Peyer's patch (tissue), 4 donors: Measurements from ENCODE around the gene COL8A1. TPM values are rescaled to one million over a fixed set of nuclear protein-coding genes. Genes with fewer than 3 reads are reported as not detected.

Experiments used
- DNase-seq, 3 donors: peaks; one replicate each; pipeline ENCODE4 v3.0.0-alpha.2; 2017 to 2019
- H3K27ac ChIP-seq, 4 donors: fragments of 200-600 bp; sonication (generic); one replicate each; pipeline ENCODE4 v1.5.1; 2016 to 2019
- H3K27me3 ChIP-seq, 2 donors: fragments of 200-600 bp; sonication (generic); one replicate each; pipeline ENCODE4 v1.5.1; 2019
- H3K36me3 ChIP-seq, 3 donors: fragments of 200-600 bp; sonication (generic); one replicate each; pipeline ENCODE4 v1.5.1; 2016 to 2019
- H3K4me1 ChIP-seq, 4 donors: fragments of 200-600 bp; sonication (generic); one replicate each; pipeline ENCODE4 v1.5.1; 2016 to 2019
- H3K4me3 ChIP-seq, 4 donors: fragments of 200-600 bp; sonication (generic); 1 replicate in 3 of 4; 2 replicates in 1 of 4; pipeline ENCODE4 v1.5.1; 2016 to 2019; ENCODE audit warnings: mild to moderate bottlenecking in 1 of 4
- H3K9me3 ChIP-seq, 4 donors: fragments of 200-600 bp; sonication (generic); one replicate each; pipeline ENCODE4 v1.5.1; 2016 to 2019; ENCODE audit warnings: mild to moderate bottlenecking in 1 of 4
- POLR2A ChIP-seq, 2 donors: fragments of 450-650 bp; IDR thresholded peaks; one replicate each; pipeline ENCODE4 v1.5.1; 2017; ENCODE audit warnings: antibody characterized with exemption in 2 of 2, mild to moderate bottlenecking in 2 of 2, moderate library complexity in 2 of 2
- total RNA-seq, 4 donors: library from RNA; depleted of rRNA; stranded (reverse); fragments of >200 nt; gene quantifications; one replicate each; pipeline ENCODE4 v1.1.0, GENCODE V29; 2016
- TF ChIP-seq, protein P1 (sequence below), 6 experiments: fragments of 450-650 bp in 4 of 6; fragments of 200-600 bp in 2 of 6; sonication (generic) in 1 of 6; IDR thresholded peaks; one replicate each; pipeline ENCODE4 v1.5.1; 2017 to 2019; ENCODE audit warnings: antibody characterized with exemption in 6 of 6, mild to moderate bottlenecking in 3 of 6, moderate library complexity in 1 of 6

Gene COL8A1
- total RNA-seq, 4 donors from 2014 or later, result 2.3 to 5.3 (median 3.3) TPM; not detected in 1

DNA sequence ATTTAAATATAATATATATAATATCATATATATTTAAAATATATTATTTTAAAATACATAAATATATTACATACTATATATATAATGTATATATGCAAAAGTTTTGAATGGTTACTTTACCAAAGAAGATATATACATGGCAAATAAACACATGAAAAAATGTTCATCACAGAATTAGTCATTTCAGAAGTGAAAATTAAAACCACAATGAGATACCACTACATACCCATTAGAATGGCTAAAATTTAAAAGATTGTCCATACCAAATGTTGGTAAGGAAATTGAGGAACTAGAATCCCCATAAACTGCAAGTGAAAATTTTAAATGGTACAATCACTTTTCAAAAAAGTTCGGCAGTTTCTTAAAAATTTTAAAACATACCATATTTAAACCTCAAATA is 23.6 kb upstream of the COL8A1 start:
- TF ChIP-seq, protein P1, sequence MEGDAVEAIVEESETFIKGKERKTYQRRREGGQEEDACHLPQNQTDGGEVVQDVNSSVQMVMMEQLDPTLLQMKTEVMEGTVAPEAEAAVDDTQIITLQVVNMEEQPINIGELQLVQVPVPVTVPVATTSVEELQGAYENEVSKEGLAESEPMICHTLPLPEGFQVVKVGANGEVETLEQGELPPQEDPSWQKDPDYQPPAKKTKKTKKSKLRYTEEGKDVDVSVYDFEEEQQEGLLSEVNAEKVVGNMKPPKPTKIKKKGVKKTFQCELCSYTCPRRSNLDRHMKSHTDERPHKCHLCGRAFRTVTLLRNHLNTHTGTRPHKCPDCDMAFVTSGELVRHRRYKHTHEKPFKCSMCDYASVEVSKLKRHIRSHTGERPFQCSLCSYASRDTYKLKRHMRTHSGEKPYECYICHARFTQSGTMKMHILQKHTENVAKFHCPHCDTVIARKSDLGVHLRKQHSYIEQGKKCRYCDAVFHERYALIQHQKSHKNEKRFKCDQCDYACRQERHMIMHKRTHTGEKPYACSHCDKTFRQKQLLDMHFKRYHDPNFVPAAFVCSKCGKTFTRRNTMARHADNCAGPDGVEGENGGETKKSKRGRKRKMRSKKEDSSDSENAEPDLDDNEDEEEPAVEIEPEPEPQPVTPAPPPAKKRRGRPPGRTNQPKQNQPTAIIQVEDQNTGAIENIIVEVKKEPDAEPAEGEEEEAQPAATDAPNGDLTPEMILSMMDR (IDR thresholded peaks at IDR 0.05), result no peak
- no peak for TF ChIP-seq POLR2A (IDR thresholded peaks at IDR 0.05)
- no peak overlapping the region for H3K27ac ChIP-seq
- no peak for DNase-seq

DNA sequence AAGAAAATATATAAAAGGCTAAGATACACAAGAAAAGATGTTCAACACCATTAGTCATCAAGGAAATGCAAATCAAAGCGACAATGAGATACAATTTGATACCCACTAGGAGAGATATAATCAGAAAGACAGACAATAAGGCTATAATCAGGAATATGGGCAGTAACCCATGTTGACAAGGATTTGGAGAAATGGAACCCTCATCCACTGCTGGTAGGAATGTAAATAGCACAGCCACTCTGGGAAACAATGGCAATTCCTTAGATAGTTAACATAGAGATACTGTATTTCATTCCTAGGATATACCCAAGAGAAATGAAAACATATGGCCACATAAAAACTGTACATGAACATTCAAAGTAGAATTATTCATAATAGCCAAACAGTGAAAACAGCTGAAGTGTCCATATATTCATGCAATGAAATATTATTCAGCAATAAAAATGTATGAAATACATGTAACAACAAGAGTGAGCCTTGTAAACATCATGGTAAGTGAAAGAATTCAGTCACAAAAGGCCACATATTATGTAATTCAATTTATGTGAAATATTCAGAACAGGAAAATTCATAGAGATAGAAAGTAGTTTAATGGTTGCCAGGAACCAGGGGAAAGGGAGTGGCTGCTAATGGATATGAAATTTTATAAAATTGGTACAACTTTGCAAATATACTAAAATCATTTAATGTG is 18.2 kb upstream of the COL8A1 start:
- no peaks in the 10 kb centered on the region for H3K9me3 ChIP-seq
- DNase-seq, result no peak
- no peak overlapping the region for H3K27ac ChIP-seq
- H3K4me3 ChIP-seq, result no peak overlapping the region
- no peaks in the 10 kb centered on the region for H3K36me3 ChIP-seq
- H3K27me3 ChIP-seq, result no peaks in the 10 kb centered on the region
- no peaks in the 10 kb centered on the region for H3K4me1 ChIP-seq
- TF ChIP-seq POLR2A (IDR thresholded peaks at IDR 0.05), result no peak
- TF ChIP-seq, protein P1 (IDR thresholded peaks at IDR 0.05), result no peak

More for the DNA sequence above, 23.6 kb upstream of the COL8A1 start:
- Histone ChIP-seq H3K4me1 (no peaks in the 10 kb centered on the region), H3K27me3 (no peaks in the 10 kb centered on the region), H3K9me3 (no peaks in the 10 kb centered on the region), H3K4me3 (no peak overlapping the region), H3K36me3 (no peaks in the 10 kb centered on the region)

DNA sequence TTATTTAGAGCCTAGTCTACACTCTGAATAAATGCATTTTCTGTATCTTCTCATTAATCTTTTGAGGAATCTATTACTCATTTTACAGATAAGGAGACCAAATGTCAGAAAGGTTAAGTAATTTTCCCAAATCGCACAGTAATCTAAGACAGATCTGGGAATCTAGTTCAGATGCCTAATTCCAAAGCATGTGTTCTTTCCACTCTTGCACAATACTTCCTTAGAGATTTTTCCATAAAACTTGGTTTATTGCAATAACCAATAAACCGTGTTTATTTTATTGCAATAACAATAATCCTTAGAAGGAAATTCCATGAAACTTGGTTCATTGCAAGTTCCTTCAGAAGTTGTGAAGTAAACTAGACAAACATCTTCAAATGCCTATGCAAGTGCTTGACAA is 17.4 kb upstream of the COL8A1 start:
- H3K4me3 ChIP-seq, result no peak overlapping the region
- no peak overlapping the region for H3K27ac ChIP-seq
- no peaks in the 10 kb centered on the region for H3K9me3 ChIP-seq
- H3K4me1 ChIP-seq, result no peaks in the 10 kb centered on the region
- no peak for TF ChIP-seq POLR2A (IDR thresholded peaks at IDR 0.05)
- TF ChIP-seq, protein P1 (IDR thresholded peaks at IDR 0.05), result no peak
- no peak for DNase-seq
- H3K27me3 ChIP-seq, result no peaks in the 10 kb centered on the region
- H3K36me3 ChIP-seq, result no peaks in the 10 kb centered on the region

DNA sequence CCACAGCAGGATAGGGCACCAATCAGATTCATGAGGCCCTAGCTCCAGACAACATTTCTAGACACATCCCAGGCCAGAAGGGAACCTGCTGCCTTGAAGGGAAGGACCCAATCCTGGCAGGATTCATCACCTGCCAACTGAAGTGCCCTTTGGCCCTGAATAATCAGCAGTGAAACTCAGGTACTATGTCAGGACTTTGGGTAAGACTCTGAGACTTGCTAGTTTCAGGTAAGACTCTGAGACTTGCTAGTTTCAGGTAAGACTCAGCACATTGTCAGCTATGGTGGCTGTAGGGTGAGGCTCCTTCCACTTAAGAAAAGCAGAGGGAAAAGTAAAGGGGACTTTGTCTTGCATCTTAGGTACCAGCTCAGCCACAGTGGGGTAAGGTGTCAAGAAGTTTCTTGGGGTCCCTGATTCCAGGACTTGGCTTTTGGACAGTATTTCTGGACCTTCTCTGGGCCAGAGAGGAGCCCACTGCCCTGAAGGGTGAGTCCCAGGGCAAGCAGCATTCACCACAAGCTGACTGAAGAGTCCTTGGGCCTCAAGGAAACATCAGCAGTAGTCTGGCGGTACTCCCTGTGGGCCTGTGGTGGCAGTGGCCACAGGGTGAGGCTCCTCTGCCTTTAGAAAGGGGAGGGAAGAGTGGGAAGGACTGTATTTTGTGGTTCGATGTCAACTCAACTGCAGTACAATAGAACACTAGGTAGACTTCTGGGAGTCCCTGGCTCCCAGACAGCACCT is 13.7 kb upstream of the COL8A1 start:
- TF ChIP-seq, protein P1 (IDR thresholded peaks at IDR 0.05), result no peak
- no peak for TF ChIP-seq POLR2A (IDR thresholded peaks at IDR 0.05)
- no peak overlapping the region for H3K27ac ChIP-seq
- H3K9me3 ChIP-seq, result no peaks in the 10 kb centered on the region
- no peaks in the 10 kb centered on the region for H3K4me1 ChIP-seq
- H3K36me3 ChIP-seq, result no peaks in the 10 kb centered on the region
- no peak overlapping the region for H3K4me3 ChIP-seq
- H3K27me3 ChIP-seq, result no peaks in the 10 kb centered on the region
- DNase-seq, result no peak

DNA sequence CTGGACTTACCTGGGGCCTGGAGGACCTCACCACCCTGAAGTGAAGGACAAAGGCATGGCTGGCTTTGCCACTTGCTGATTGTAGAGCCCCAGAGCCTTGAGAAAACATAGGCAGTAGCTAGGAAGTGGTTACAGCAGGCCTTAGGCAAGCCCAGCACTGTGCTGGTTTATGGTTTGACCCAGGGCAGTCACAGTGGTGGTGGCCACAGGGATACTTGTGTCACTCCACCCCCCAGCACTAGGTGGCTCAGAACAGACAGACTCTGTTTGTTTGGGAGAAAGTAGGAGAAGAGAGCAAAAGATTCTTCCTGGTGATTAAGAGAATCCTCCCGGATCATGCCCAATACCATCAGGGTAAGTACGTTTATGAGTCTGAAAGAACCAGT is 13.2 kb upstream of the COL8A1 start:
- Histone ChIP-seq H3K9me3 (no peaks in the 10 kb centered on the region), H3K4me3 (no peak overlapping the region), H3K4me1 (no peaks in the 10 kb centered on the region), H3K36me3 (no peaks in the 10 kb centered on the region), H3K27ac (no peak overlapping the region), H3K27me3 (no peaks in the 10 kb centered on the region)
- no peak for DNase-seq
- no peak for TF ChIP-seq POLR2A (IDR thresholded peaks at IDR 0.05)
- TF ChIP-seq, protein P1 (IDR thresholded peaks at IDR 0.05), result no peak
